ENCODE results near the gene NPEPL1. TPM values are rescaled to one million over a fixed set of nuclear protein-coding genes. Genes with fewer than 3 reads are reported as not detected.
"Not testable (repeated sequence)": the region's sequence is repeated elsewhere in the genome, so short reads cannot be mapped to it uniquely, and the experiment has no call there.

The NPEPL1 gene
- total RNA-seq: 10 to 100 TPM; 21.7 to 37.9 (median 29.7) TPM

- intact Hi-C loops (cut with DNase I; ENCODE audit: low total_unique reads): no loop called here
- 0 to 4% methylated on average over 5 to 17 of the region's 93 CpGs for WGBS, 2 donors
- H3K4me3 ChIP-seq (ENCODE audit: low read depth, poor library complexity, severe bottlenecking): peak within 1 kb of the TSS; percentile 34
- DNase-seq (ENCODE audit: low spot score in 2 of 2): peak in 1 of 2 donors; percentile 87
- no peak for TF ChIP-seq POLR2A (IDR thresholded peaks at IDR 0.05)
- TF ChIP-seq, protein P1, sequence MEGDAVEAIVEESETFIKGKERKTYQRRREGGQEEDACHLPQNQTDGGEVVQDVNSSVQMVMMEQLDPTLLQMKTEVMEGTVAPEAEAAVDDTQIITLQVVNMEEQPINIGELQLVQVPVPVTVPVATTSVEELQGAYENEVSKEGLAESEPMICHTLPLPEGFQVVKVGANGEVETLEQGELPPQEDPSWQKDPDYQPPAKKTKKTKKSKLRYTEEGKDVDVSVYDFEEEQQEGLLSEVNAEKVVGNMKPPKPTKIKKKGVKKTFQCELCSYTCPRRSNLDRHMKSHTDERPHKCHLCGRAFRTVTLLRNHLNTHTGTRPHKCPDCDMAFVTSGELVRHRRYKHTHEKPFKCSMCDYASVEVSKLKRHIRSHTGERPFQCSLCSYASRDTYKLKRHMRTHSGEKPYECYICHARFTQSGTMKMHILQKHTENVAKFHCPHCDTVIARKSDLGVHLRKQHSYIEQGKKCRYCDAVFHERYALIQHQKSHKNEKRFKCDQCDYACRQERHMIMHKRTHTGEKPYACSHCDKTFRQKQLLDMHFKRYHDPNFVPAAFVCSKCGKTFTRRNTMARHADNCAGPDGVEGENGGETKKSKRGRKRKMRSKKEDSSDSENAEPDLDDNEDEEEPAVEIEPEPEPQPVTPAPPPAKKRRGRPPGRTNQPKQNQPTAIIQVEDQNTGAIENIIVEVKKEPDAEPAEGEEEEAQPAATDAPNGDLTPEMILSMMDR (IDR thresholded peaks at IDR 0.05): no peak
Measured at GRCh38 chr20:58692579-58693225, at the start of gene NPEPL1. TSS of gene NPEPL1 (plus strand) at chr20:58692800. CDS start at chr20:58692901, 101 bp downstream.

DNA sequence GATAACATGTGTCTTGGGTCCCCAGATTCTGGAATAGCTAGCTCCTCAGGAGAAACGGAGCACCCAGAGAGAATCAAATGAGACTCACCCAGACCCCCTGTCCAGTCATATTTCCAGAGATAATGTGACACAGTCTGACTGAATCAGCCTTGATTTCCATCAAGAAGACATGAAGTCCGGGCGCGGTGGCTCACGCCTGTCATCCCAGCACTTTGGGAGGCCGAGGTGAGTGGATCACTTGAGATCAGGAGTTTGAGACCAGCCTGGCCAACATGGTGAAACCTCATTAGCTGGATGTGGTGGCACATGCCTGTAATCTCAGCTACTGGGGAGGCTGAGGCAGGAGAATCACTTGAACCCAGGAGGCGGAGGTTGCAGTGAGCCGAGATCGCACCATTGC is 49.7 kb upstream of the NPEPL1 start:
- not testable (repeated sequence) for H3K4me3 ChIP-seq (ENCODE audit: low read depth, poor library complexity, severe bottlenecking)
- WGBS, 2 donors: 94 to 98% methylated on average over 9 of the region's 9 CpGs
- intact Hi-C loops (cut with DNase I; ENCODE audit: low total_unique reads): loop anchor here (10.0 kb wide), 1 partner anchor 408 kb away; no protein-coding TSS in a partner anchor
- DNase-seq (ENCODE audit: low spot score in 2 of 2): peak in 1 of 2 donors; percentile 58

DNA sequence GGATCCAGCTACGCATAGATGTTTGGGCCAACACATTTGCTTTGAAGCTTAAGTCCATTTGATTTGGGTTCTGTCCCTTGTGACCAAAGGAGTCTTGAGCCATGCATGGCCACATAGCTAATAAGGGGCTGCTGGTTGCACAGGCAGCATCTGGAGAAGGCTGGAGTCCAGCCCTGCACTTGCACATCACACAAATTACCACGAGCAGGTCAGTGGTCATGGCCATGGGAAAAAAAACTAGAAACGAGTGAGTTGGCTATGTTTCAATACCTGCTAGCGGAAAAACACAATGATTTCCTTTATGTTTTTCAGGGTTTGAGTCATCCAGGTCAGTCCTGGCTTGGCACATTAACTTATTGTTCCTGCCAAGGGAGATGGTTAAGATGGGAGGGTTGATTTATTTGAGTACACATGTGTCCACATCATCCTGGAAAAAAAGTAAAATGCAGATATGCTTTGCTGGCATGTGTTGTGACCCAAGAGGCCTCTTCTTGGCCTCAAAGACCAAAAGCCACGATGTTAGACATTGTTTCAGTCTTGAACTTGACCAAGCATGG is 47.1 kb upstream of the NPEPL1 start:
- 45% methylated on average over 5 of the region's 5 CpGs for WGBS, 2 donors
- H3K4me3 ChIP-seq (ENCODE audit: low read depth, poor library complexity, severe bottlenecking): no peak overlapping the region
- intact Hi-C loops (cut with DNase I; ENCODE audit: low total_unique reads): loop anchor here (10.0 kb wide), 1 partner anchor 411 kb away; no protein-coding TSS in a partner anchor
- TF ChIP-seq POLR2A (IDR thresholded peaks at IDR 0.05): no peak
- TF ChIP-seq, protein P1 (IDR thresholded peaks at IDR 0.05): no peak
- peak in 1 of 2 donors; percentile 71 for DNase-seq (ENCODE audit: low spot score in 2 of 2)

GRCh38 chr20:58646257-58646656 is 46.3 kb upstream of the NPEPL1 start:
- intact Hi-C loops (cut with DNase I; ENCODE audit: low total_unique reads): loop anchor here (10.0 kb wide), 1 partner anchor 411 kb away; no protein-coding TSS in a partner anchor
- H3K4me3 ChIP-seq (ENCODE audit: low read depth, poor library complexity, severe bottlenecking): no peak overlapping the region
- TF ChIP-seq POLR2A (IDR thresholded peaks at IDR 0.05): no peak
- TF ChIP-seq, protein P1 (IDR thresholded peaks at IDR 0.05): no peak
- WGBS, 2 donors: 92% methylated on average over 3 of the region's 3 CpGs
- DNase-seq (ENCODE audit: low spot score in 2 of 2): no peak

DNA sequence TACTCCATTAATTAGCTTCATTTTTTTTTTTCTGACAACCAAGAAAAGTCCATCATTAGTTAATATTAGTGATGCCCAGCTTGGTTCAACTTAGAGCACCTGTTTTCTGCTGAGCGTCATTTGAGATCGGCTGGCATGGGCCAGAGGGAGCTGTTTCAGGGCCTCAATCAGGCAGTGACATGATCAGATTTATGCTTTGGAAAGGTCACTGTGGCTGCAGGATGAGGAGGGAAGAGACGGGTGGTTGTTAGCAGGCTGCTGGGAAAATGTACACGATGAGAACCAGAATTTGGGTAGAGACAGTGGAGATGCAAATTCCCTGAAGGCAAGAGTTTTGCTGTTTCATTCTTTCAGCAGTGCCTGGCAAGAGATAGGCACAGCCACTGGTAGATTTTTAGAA is 45.9 kb upstream of the NPEPL1 start:
- WGBS, 2 donors: 75 to 82% methylated on average over 4 of the region's 4 CpGs
- no peak overlapping the region for H3K4me3 ChIP-seq (ENCODE audit: low read depth, poor library complexity, severe bottlenecking)
- no peak for TF ChIP-seq POLR2A (IDR thresholded peaks at IDR 0.05)
- TF ChIP-seq, protein P1 (IDR thresholded peaks at IDR 0.05): no peak
- no peak for DNase-seq (ENCODE audit: low spot score in 2 of 2)
- intact Hi-C loops (cut with DNase I; ENCODE audit: low total_unique reads): loop anchor here (10.0 kb wide), 1 partner anchor 412 kb away; no protein-coding TSS in a partner anchor

DNA sequence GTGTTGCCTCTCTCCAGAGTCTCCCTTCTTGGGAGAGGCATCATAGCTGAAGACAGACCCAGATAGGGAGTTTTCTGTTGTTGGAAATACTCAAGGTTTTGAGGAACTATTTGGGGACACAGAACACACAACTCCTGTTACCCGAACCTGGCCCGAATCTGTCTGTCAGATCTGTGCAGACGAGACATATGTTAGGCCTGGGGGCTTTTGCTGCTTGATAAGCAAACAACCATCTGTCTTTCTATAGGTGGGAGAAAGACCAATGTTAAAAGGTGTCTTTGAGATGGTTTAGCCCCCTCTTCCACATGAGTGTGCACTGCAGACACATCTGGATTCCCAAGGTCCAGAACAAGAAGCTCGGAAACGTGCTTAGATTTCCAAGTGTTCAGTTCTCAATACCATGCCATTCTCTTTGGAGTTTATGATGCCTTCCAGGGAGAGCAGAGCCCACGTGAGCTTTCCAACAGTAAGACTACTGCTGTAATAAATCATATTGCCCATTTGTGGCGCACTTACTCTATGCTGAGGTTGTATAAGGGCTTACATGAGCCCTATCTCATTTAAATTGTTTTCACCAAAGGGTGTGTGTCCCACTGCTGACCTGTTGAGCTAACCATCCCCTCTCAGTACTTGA is 45.3 kb upstream of the NPEPL1 start:
- 77 to 80% methylated on average over 7 of the region's 7 CpGs for WGBS, 2 donors
- DNase-seq (ENCODE audit: low spot score in 2 of 2): no peak
- no peak for TF ChIP-seq POLR2A (IDR thresholded peaks at IDR 0.05)
- TF ChIP-seq, protein P1 (IDR thresholded peaks at IDR 0.05): no peak
- H3K4me3 ChIP-seq (ENCODE audit: low read depth, poor library complexity, severe bottlenecking): no peak overlapping the region
- intact Hi-C loops (cut with DNase I; ENCODE audit: low total_unique reads): loop anchor here (10.0 kb wide), 1 partner anchor 412 kb away; no protein-coding TSS in a partner anchor
